HepG2 (cell line): ENCODE results near the gene MTA1. TPM values are rescaled to one million over a fixed set of nuclear protein-coding genes. Genes with fewer than 3 reads are reported as not detected.

ENCODE experiments used
- ATAC-seq: fragments of 200-7000 bp; cut with Tn5 transposase; 3 replicates; pipeline ENCODE4 v1.9.1; 2020; ENCODE audit warnings: mild to moderate bottlenecking, moderate library complexity
- BruUV-seq: library from RNA; stranded (reverse); fragments of 400-500 nt; replicated peaks from 2 replicates; lab custom pipeline; 2021; lab: Mats Ljungman, UMichigan
- CTCF ChIA-PET: fragments of 300-600 bp; formaldehyde crosslinking; extraction: SDS; loops from one replicate; lab custom pipeline; 2021; ENCODE audit warnings: low total read pairs, inconsistent platforms, low intra/inter-chr PET ratio; lab: Yijun Ruan, JAX
- POLR2A ChIA-PET: fragments of 350-600 bp; sonication (Branson Sonifier 250); formaldehyde crosslinking; loops from one replicate; lab custom pipeline; 2020; ENCODE audit warnings: antibody characterized with exemption, inconsistent platforms; lab: Yijun Ruan, JAX
- DNase-seq: peaks from one replicate; pipeline ENCODE4 v3.0.0-alpha.2; 2015; ENCODE audit warnings: low spot score
- FAIRE-seq: peaks from 3 replicates; lab custom pipeline; 2011; peaks lifted over from hg19 to GRCh38; lab: Jason Lieb, UNC
- H2AFZ ChIP-seq: one replicate; pipeline ENCODE4 v1.6.1; 2011; ENCODE audit warnings: low read length, inconsistent platforms
- H3K27ac ChIP-seq: fragments of 300-600 bp; 3 replicates; pipeline ENCODE4 v1.8.0; 2011; ENCODE audit warnings: mixed run types, mild to moderate bottlenecking, mixed read lengths, low read length, inconsistent platforms; ENCODE audit not compliant: insufficient read depth; ENCODE audit errors: extremely low read length
- H3K27me3 ChIP-seq, 2 experiments: fragments of 200-600 bp in 1 of 2; 2 replicates in 1 of 2; 3 replicates in 1 of 2; pipeline versions ENCODE4 v1.6.0 to v1.8.0; 2011; ENCODE audit warnings: low read length in 2 of 2, mild to moderate bottlenecking in 2 of 2, moderate library complexity in 2 of 2, inconsistent platforms in 1 of 2; ENCODE audit not compliant: insufficient read depth in 2 of 2, control insufficient read depth in 1 of 2
- H3K36me3 ChIP-seq, 2 experiments: fragments of 200-600 bp in 1 of 2; replicated peaks in 1 of 2; 2 replicates in 1 of 2; 3 replicates in 1 of 2; pipeline versions ENCODE4 v1.5.1 to v1.8.0; 2011; ENCODE audit warnings: low read length in 2 of 2, inconsistent platforms in 1 of 2; ENCODE audit not compliant: insufficient read depth in 2 of 2, control insufficient read depth in 1 of 2
- H3K4me1 ChIP-seq: 2 replicates; pipeline ENCODE4 v1.5.1; 2012; ENCODE audit warnings: low read length, inconsistent platforms; ENCODE audit not compliant: insufficient read depth
- H3K4me2 ChIP-seq: 2 replicates; pipeline ENCODE4 v1.6.0; 2011; ENCODE audit warnings: low read depth, low read length, inconsistent platforms
- H3K4me3 ChIP-seq, 3 experiments: fragments of 200-600 bp in 1 of 3; sonication (generic), shearing (Covaris generic) in 1 of 3; replicated peaks in 1 of 3; 2 replicates each; pipeline ENCODE4 v1.5.1; 2011 to 2016; ENCODE audit warnings: low read length in 3 of 3, inconsistent platforms in 2 of 3, low read depth in 2 of 3, mild to moderate bottlenecking in 2 of 3, control low read depth in 1 of 3, mixed read lengths in 1 of 3; ENCODE audit not compliant: insufficient read depth in 1 of 3
- H3K79me2 ChIP-seq: one replicate; pipeline ENCODE4 v1.6.1; 2011; ENCODE audit warnings: low read length, inconsistent platforms; ENCODE audit not compliant: insufficient read depth
- H3K9ac ChIP-seq: 2 replicates; pipeline ENCODE4 v1.6.0; 2011; ENCODE audit warnings: mild to moderate bottlenecking, low read depth, low read length, inconsistent platforms; ENCODE audit not compliant: insufficient read depth
- H3K9me3 ChIP-seq: 2 replicates; pipeline ENCODE4 v1.5.1; 2012; ENCODE audit warnings: mild to moderate bottlenecking, low read length
- H4K20me1 ChIP-seq: 2 replicates; pipeline ENCODE4 v1.6.0; 2011; ENCODE audit warnings: inconsistent platforms, mild to moderate bottlenecking, low read length, moderate library complexity; ENCODE audit not compliant: insufficient read depth
- AGO2 ChIP-seq: fragments of 200-400 bp; formaldehyde crosslinking; optimal IDR thresholded peaks from 2 replicates; pipeline ENCODE3; 2017; ENCODE audit warnings: mild to moderate bottlenecking, low read depth, low read length, moderate library complexity
- AKAP8 ChIP-seq: sonication (generic); formaldehyde crosslinking; IDR thresholded peaks from 2 replicates; pipeline ENCODE4 v1.5.1; 2020; ENCODE audit warnings: mild to moderate bottlenecking, missing genetic modification reagents
- IRF2 ChIP-seq: IDR thresholded peaks from 2 replicates; pipeline ENCODE4 v1.6.1; 2018; ENCODE audit warnings: missing genetic modification reagents, missing compliant biosample characterization
- NAIF1 ChIP-seq: sonication (generic); formaldehyde crosslinking; IDR thresholded peaks from 2 replicates; pipeline ENCODE4 v1.5.0; 2020; ENCODE audit warnings: mild to moderate bottlenecking, missing genetic modification reagents, borderline replicate concordance
- NRL ChIP-seq: sonication (generic); formaldehyde crosslinking; IDR thresholded peaks from 2 replicates; pipeline ENCODE4 v1.5.0; 2020; ENCODE audit warnings: missing genetic modification reagents, mild to moderate bottlenecking, moderate library complexity, borderline replicate concordance
- POLR2A ChIP-seq, 2 experiments: IDR thresholded peaks; 2 replicates each; pipeline ENCODE4 v1.6.1; 2011; ENCODE audit warnings: low read depth in 2 of 2, low read length in 2 of 2, mild to moderate bottlenecking in 1 of 2, moderate library complexity in 1 of 2; ENCODE audit not compliant: insufficient read depth in 1 of 2
- PRMT3 ChIP-seq: sonication (generic); formaldehyde crosslinking; IDR thresholded peaks from 2 replicates; pipeline ENCODE4 v1.8.1; 2022; ENCODE audit warnings: low read depth, mild to moderate bottlenecking, moderate library complexity, missing genetic modification reagents, borderline replicate concordance
- RBFOX2 ChIP-seq: fragments of 200-400 bp; formaldehyde crosslinking; IDR thresholded peaks from 2 replicates; pipeline ENCODE4 v1.6.1; 2017; ENCODE audit warnings: low read depth, mild to moderate bottlenecking, low read length
- RBM22 ChIP-seq: fragments of 200-400 bp; formaldehyde crosslinking; optimal IDR thresholded peaks from 2 replicates; pipeline ENCODE3; 2017; ENCODE audit warnings: mild to moderate bottlenecking, low read length, moderate library complexity
- ZNF101 ChIP-seq: sonication (generic); formaldehyde crosslinking; IDR thresholded peaks from 2 replicates; pipeline ENCODE4 v1.4.0; 2020; ENCODE audit warnings: mild to moderate bottlenecking, low read depth, missing genetic modification reagents, borderline replicate concordance
- ZNF256 ChIP-seq: sonication (generic); formaldehyde crosslinking; conservative IDR thresholded peaks from 2 replicates; pipeline ENCODE4 v1.4.0; 2020; ENCODE audit warnings: missing genetic modification reagents
- ZNF263 ChIP-seq: sonication (generic); formaldehyde crosslinking; IDR thresholded peaks from 2 replicates; pipeline ENCODE4 v1.4.0; 2020; ENCODE audit warnings: missing genetic modification reagents
- WGBS: methylation state at CpG from one replicate; pipeline ENCODE4 v1.1.6; 2017; ENCODE audit warnings: low lambda C conversion rate; 5-methylcytosine and 5-hydroxymethylcytosine counted together
- in situ Hi-C: cut with HindIII; loops from 2 replicates; pipeline ENCODE4 v1.10.0; 2017; ENCODE audit warnings: low pct_unique_long_range_greater_than_20kb; ENCODE audit not compliant: extremely low pct_ligation_motif_present
- intact Hi-C: fragments of 100-400 bp; cut with micrococcal nuclease; formaldehyde crosslinking; loops from one replicate; pipeline ENCODE4 v1.10.0; 2022; ENCODE audit not compliant: unreplicated experiment
- polyA plus RNA-seq, 8 experiments: library from polyadenylated mRNA; depleted of rRNA in 3 of 8; stranded (reverse) in 7 of 8; unstranded in 1 of 8; fragments of >200 nt; fragmentation: Illumina TruSeq in 4 of 8; extraction: Trizol in 4 of 8; gene quantifications; 2 replicates each; pipeline versions ENCODE4 v1.2.1 to v1.2.3, GENCODE V29; 2011 to 2016; ENCODE audit warnings: low read depth in 4 of 8, missing spikeins in 1 of 8, mixed read lengths in 1 of 8; ENCODE audit not compliant: insufficient read depth in 1 of 8
- total RNA-seq, 5 experiments: library from RNA; depleted of rRNA; stranded (reverse); fragments of >200 nt; fragmentation: Illumina TruSeq; extraction: Trizol; gene quantifications; 2 replicates each; pipeline ENCODE4 v1.2.3, GENCODE V29; 2016; ENCODE audit warnings: low read depth in 1 of 5
- TF ChIP-seq, protein P1 (sequence below): sonication (generic); formaldehyde crosslinking; IDR thresholded peaks from 2 replicates; pipeline ENCODE4 v1.4.0; 2020; ENCODE audit warnings: low read depth, mild to moderate bottlenecking, missing genetic modification reagents
- TF ChIP-seq, protein P2 (sequence below): sonication (generic); formaldehyde crosslinking; IDR thresholded peaks from 2 replicates; pipeline ENCODE4 v1.4.0; 2020; ENCODE audit warnings: missing genetic modification reagents, borderline replicate concordance

MTA1 gene
- total and polyA plus RNA-seq, 2 of the 13 experiments (the other 11 are each of a cell fraction or from before 2014, with no cell fraction given): 35.2 to 85.8 TPM

DNA sequence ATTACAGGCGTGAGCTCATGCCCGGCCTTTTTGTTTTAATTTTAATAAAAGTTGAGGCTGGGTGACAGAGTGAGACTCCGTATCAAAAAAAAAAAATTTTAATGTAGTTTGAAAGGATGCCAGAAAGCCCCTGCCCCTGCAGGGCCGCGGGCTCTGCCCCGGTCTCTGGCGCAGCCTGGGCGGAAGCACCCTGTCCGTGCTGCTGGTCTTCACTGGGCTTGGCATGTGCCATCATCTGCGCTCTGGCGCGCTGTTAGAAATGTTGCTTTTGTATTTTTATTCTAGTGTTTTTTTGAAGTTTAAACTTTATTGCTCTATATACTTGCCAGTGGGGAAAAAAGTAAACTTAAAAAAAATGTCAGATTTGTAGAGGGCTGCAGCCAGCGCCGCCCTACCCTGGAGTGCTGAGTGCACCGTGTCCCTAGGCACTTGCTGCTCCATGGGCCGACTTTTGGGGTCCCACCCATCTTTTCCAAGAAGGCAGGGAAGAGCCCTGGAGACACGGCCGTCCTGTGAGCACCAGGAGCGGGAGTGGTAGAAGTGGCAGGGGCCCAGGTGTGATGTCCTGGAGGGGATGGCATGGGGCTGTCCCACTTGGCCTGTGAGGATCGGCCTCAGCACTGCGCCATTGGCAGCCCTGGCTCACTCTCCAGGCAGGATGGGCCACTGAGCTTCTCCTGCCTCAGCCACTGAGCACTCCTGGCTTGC lies 4.0 kb downstream of the MTA1 start:
- Histone ChIP-seq H3K9me3 (no peaks in the 10 kb centered on the region), H3K36me3 (peaks cover 3 to 20% of the 10 kb centered on the region in 2 experiments; a peak in 2 of 5 replicates), H4K20me1 (0 out of 2 replicates have a peak, but pooled peaks cover 5% of the 10 kb centered on the region), H2AFZ (no peak overlapping the region), H3K4me2 (no peak overlapping the region), H3K9ac (no peak overlapping the region), H3K27me3 (no peaks in the 10 kb centered on the region; a peak in 1 of 5 replicates), H3K79me2 (peaks cover 61% of the 10 kb centered on the region), H3K27ac (no peak overlapping the region), H3K4me1 (peaks cover 35% of the 10 kb centered on the region), H3K4me3 (no peak overlapping the region)
- TSS peak; percentile 28 for BruUV-seq
- WGBS: 98% methylated on average over 17 of the region's 21 CpGs
- TF ChIP-seq RBFOX2: 0 out of 2 replicates have a peak, but pooled peaks have one; percentile 42
- peak; percentile 28 for TF ChIP-seq AGO2
- TF ChIP-seq, protein P1, sequence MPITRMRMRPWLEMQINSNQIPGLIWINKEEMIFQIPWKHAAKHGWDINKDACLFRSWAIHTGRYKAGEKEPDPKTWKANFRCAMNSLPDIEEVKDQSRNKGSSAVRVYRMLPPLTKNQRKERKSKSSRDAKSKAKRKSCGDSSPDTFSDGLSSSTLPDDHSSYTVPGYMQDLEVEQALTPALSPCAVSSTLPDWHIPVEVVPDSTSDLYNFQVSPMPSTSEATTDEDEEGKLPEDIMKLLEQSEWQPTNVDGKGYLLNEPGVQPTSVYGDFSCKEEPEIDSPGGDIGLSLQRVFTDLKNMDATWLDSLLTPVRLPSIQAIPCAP (CRISPR knock-in tag): no peak
- TF ChIP-seq AKAP8 (CRISPR knock-in tag): peak; percentile 78; the same call in 1 of the 2 replicates
- intact Hi-C loops: no loop called here
- FAIRE-seq (no peak), DNase-seq (no peak), ATAC-seq (no peak)
- CTCF ChIA-PET: no interaction called here
- in situ Hi-C loops: loop anchor here (5.0 kb wide), 1 partner anchor 104 kb away; the partner anchor contains the start of gene TMEM121
- POLR2A ChIA-PET: no interaction called here

DNA sequence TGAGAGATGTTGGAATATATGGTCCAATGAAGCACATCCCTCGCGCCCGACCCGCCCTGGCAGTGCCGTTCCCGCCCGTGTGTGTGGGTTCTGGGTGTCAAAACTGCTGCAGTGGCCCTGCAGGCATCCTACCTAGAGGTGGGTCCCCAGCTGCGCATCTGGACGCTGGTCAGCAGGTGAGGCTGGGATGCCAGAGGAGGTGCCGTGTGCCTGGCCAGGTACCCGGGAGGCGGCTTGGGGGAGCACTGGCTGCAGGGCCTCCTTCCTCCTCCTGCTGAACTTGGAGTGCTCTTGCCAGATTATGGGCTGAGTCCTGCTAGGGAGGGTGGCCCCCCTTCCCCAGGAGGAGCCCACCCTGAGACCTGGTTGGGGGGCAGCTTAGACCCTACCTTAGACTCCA lies 5.2 kb downstream of the MTA1 start:
- 0 out of 2 replicates have a peak, but pooled peaks cover 5% of the 10 kb centered on the region for H4K20me1 ChIP-seq
- TF ChIP-seq POLR2A (IDR thresholded peaks at IDR 0.05; ENCODE audit: insufficient read depth in 1 of 2, low read depth in 2 of 2, low read length in 2 of 2): no peak
- TF ChIP-seq NAIF1: no peak
- TF ChIP-seq ZNF256: no peak
- TF ChIP-seq NRL: no peak
- TF ChIP-seq, protein P2, sequence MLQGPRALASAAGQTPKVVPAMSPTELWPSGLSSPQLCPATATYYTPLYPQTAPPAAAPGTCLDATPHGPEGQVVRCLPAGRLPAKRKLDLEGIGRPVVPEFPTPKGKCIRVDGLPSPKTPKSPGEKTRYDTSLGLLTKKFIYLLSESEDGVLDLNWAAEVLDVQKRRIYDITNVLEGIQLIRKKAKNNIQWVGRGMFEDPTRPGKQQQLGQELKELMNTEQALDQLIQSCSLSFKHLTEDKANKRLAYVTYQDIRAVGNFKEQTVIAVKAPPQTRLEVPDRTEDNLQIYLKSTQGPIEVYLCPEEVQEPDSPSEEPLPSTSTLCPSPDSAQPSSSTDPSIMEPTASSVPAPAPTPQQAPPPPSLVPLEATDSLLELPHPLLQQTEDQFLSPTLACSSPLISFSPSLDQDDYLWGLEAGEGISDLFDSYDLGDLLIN (CRISPR knock-in tag): no peak
- TF ChIP-seq PRMT3: no peak
- TF ChIP-seq IRF2: no peak
- TF ChIP-seq ZNF101: no peak
- peak; percentile 46; the same call in 1 of the 2 replicates for TF ChIP-seq RBFOX2
- peak; percentile 56; the same call in 1 of the 2 replicates for TF ChIP-seq ZNF263 (CRISPR knock-in tag)
- peak; percentile 13 for TF ChIP-seq RBM22

More for the DNA sequence above, 5.2 kb downstream of the MTA1 start:
- ChIA-PET CTCF (no interaction called here), POLR2A (no interaction called here)
- Histone ChIP-seq H3K4me2 (no peak overlapping the region), H3K4me3 (no peak overlapping the region), H3K79me2 (peaks cover 59% of the 10 kb centered on the region), H3K9ac (no peak overlapping the region), H2AFZ (no peak overlapping the region), H3K27me3 (no peaks in the 10 kb centered on the region), H3K4me1 (peaks cover 29% of the 10 kb centered on the region), H3K36me3 (peaks cover 3 to 20% of the 10 kb centered on the region in 2 experiments; a peak in 2 of 5 replicates), H3K9me3 (no peaks in the 10 kb centered on the region), H3K27ac (no peak overlapping the region)
- FAIRE-seq (no peak), DNase-seq (no peak), ATAC-seq (no peak)
- no TSS peak for BruUV-seq
- in situ Hi-C loops: loop anchor here (5.0 kb wide), 1 partner anchor 102 kb away; the partner anchor contains the start of gene TMEM121
- WGBS: 95% methylated on average over 4 of the region's 12 CpGs
- intact Hi-C loops: no loop called here
